K562 (cell line): ENCODE data around the gene ATP6V0C. TPM values are rescaled to one million over a fixed set of nuclear protein-coding genes. Genes with fewer than 3 reads are reported as not detected.
A peak's percentile ranks its signal among the peaks of the same experiment; 100 is the strongest.

Experiments
- BHLHE40 ChIP-seq: IDR thresholded peaks from 2 replicates; pipeline ENCODE4 v1.6.1; 2011; ENCODE audit warnings: low read length, improper control_type of control experiment
- CBFB ChIP-seq: sonication (generic); formaldehyde crosslinking; IDR thresholded peaks from 2 replicates; pipeline ENCODE4 v1.4.0; 2020; ENCODE audit warnings: mild to moderate bottlenecking, missing genetic modification reagents
- COPS2 ChIP-seq: fragments of 450-650 bp; conservative IDR thresholded peaks from 2 replicates; pipeline ENCODE4 v1.6.1; 2016; ENCODE audit warnings: mild to moderate bottlenecking, moderate library complexity
- GTF2A2 ChIP-seq: IDR thresholded peaks from 2 replicates; pipeline ENCODE4 v1.6.1; 2016; ENCODE audit warnings: mild to moderate bottlenecking, missing genetic modification characterization, missing compliant biosample characterization
- JUNB ChIP-seq: fragments of 450-650 bp; formaldehyde crosslinking; conservative IDR thresholded peaks from 2 replicates; pipeline ENCODE4 v1.4.0; 2020; ENCODE audit warnings: mild to moderate bottlenecking
- LCOR ChIP-seq: sonication (generic); formaldehyde crosslinking; IDR thresholded peaks from 2 replicates; pipeline ENCODE4 v1.8.0; 2022; ENCODE audit warnings: mild to moderate bottlenecking, missing genetic modification reagents
- NR2C1 ChIP-seq, 2 experiments: fragments of 450-650 bp; IDR thresholded peaks; 2 replicates each; pipeline ENCODE4 v1.6.1; 2017; ENCODE audit warnings: mild to moderate bottlenecking in 2 of 2, antibody characterized with exemption in 1 of 2, inconsistent platforms in 1 of 2, missing compliant biosample characterization in 1 of 2, missing genetic modification characterization in 1 of 2
- SMC3 ChIP-seq: conservative IDR thresholded peaks from 2 replicates; pipeline ENCODE4 v1.6.1; 2011; ENCODE audit warnings: low read depth, low read length, improper control_type of control experiment; ENCODE audit not compliant: insufficient read depth
- USF1 ChIP-seq: sonication (generic); formaldehyde crosslinking; IDR thresholded peaks from 2 replicates; pipeline ENCODE4 v1.9.0; 2022; ENCODE audit warnings: mild to moderate bottlenecking, missing genetic modification reagents
- XRCC4 ChIP-seq: IDR thresholded peaks from one replicate; pipeline ENCODE4 v1.6.1; 2011; ENCODE audit not compliant: insufficient read depth, insufficient read length; ENCODE audit errors: extremely low read depth
- ZNF24 ChIP-seq: fragments of 450-650 bp; IDR thresholded peaks from 2 replicates; pipeline ENCODE4 v1.6.1; 2016
- polyA plus RNA-seq, 8 experiments: library from polyadenylated mRNA; depleted of rRNA in 4 of 8; stranded (reverse) in 5 of 8; unstranded in 3 of 8; fragments of >200 nt; fragmentation: Nextera tagmentation in 2 of 8; fragmentation: Illumina TruSeq in 1 of 8; extraction: Ambion mirVana in 2 of 8; extraction: Trizol in 1 of 8; gene quantifications; 2 replicates each; pipeline versions ENCODE4 v1.2.1 to v1.2.3, GENCODE V29; 2011 to 2014; ENCODE audit warnings: inconsistent platforms in 1 of 8, missing spikeins in 1 of 8
- total RNA-seq, 7 experiments: library from RNA; depleted of rRNA in 6 of 7; stranded (reverse); fragments of >200 nt in 6 of 7; fragmentation: Illumina TruSeq in 2 of 7; extraction: Trizol in 2 of 7; gene quantifications; 2 replicates each; pipeline versions ENCODE4 v1.2.1 to v1.2.3, GENCODE V29; 2011 to 2021; ENCODE audit warnings: low replicate concordance in 1 of 7
- TF ChIP-seq, protein P1 (sequence below), 2 experiments: fragments of 450-650 bp; formaldehyde crosslinking in 1 of 2; IDR thresholded peaks; 2 replicates each; pipeline versions ENCODE4 v1.4.0 to v1.6.1; 2014 to 2020; ENCODE audit warnings: mild to moderate bottlenecking in 2 of 2, borderline replicate concordance in 1 of 2, low read depth in 1 of 2
- TF ChIP-seq, protein P2 (sequence below), 2 experiments: fragments of 450-650 bp; IDR thresholded peaks; 2 replicates each; pipeline ENCODE4 v1.6.1; 2018; ENCODE audit warnings: mild to moderate bottlenecking in 2 of 2, low read depth in 1 of 2; ENCODE audit not compliant: partially characterized antibody in 2 of 2

The ATP6V0C gene
- total and polyA plus RNA-seq, 9 of the 15 experiments (the other 6 are each of a cell fraction or from before 2014, with no cell fraction given) = 2.9 to 228 (median 22.7) TPM

- TF ChIP-seq NR2C1 (IDR thresholded peaks at IDR 0.05) (no peak), NR2C1 (tag; IDR thresholded peaks at IDR 0.05) (no peak), XRCC4 (no peak), USF1 (peak; percentile 91), ZNF24 (0 out of 2 replicates have a peak, but pooled peaks have one; percentile 12), SMC3 (no peak), GTF2A2 (peak; percentile 79), CBFB (CRISPR knock-in tag) (no peak), BHLHE40 (peak; percentile 87), LCOR (no peak), JUNB (CRISPR knock-in tag) (0 out of 2 replicates have a peak, but pooled peaks have one; percentile 27), COPS2 (no peak)
- TF ChIP-seq, protein P1, sequence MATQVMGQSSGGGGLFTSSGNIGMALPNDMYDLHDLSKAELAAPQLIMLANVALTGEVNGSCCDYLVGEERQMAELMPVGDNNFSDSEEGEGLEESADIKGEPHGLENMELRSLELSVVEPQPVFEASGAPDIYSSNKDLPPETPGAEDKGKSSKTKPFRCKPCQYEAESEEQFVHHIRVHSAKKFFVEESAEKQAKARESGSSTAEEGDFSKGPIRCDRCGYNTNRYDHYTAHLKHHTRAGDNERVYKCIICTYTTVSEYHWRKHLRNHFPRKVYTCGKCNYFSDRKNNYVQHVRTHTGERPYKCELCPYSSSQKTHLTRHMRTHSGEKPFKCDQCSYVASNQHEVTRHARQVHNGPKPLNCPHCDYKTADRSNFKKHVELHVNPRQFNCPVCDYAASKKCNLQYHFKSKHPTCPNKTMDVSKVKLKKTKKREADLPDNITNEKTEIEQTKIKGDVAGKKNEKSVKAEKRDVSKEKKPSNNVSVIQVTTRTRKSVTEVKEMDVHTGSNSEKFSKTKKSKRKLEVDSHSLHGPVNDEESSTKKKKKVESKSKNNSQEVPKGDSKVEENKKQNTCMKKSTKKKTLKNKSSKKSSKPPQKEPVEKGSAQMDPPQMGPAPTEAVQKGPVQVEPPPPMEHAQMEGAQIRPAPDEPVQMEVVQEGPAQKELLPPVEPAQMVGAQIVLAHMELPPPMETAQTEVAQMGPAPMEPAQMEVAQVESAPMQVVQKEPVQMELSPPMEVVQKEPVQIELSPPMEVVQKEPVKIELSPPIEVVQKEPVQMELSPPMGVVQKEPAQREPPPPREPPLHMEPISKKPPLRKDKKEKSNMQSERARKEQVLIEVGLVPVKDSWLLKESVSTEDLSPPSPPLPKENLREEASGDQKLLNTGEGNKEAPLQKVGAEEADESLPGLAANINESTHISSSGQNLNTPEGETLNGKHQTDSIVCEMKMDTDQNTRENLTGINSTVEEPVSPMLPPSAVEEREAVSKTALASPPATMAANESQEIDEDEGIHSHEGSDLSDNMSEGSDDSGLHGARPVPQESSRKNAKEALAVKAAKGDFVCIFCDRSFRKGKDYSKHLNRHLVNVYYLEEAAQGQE (IDR thresholded peaks at IDR 0.05; ENCODE audit: borderline replicate concordance) = peak; percentile 85
- TF ChIP-seq, protein P1 (CRISPR knock-in tag; IDR thresholded peaks at IDR 0.05; ENCODE audit: low read depth) = no peak
- TF ChIP-seq, protein P2, sequence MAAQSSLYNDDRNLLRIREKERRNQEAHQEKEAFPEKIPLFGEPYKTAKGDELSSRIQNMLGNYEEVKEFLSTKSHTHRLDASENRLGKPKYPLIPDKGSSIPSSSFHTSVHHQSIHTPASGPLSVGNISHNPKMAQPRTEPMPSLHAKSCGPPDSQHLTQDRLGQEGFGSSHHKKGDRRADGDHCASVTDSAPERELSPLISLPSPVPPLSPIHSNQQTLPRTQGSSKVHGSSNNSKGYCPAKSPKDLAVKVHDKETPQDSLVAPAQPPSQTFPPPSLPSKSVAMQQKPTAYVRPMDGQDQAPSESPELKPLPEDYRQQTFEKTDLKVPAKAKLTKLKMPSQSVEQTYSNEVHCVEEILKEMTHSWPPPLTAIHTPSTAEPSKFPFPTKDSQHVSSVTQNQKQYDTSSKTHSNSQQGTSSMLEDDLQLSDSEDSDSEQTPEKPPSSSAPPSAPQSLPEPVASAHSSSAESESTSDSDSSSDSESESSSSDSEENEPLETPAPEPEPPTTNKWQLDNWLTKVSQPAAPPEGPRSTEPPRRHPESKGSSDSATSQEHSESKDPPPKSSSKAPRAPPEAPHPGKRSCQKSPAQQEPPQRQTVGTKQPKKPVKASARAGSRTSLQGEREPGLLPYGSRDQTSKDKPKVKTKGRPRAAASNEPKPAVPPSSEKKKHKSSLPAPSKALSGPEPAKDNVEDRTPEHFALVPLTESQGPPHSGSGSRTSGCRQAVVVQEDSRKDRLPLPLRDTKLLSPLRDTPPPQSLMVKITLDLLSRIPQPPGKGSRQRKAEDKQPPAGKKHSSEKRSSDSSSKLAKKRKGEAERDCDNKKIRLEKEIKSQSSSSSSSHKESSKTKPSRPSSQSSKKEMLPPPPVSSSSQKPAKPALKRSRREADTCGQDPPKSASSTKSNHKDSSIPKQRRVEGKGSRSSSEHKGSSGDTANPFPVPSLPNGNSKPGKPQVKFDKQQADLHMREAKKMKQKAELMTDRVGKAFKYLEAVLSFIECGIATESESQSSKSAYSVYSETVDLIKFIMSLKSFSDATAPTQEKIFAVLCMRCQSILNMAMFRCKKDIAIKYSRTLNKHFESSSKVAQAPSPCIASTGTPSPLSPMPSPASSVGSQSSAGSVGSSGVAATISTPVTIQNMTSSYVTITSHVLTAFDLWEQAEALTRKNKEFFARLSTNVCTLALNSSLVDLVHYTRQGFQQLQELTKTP (IDR thresholded peaks at IDR 0.05; ENCODE audit: low read depth in 1 of 2, partially characterized antibody in 2 of 2) = no peak
Observed at GRCh38 chr16:2513405-2514332, at the start of gene ATP6V0C (continued).
